ENCODE results near the gene SMYD1. TPM values are rescaled to one million over a fixed set of nuclear protein-coding genes. Genes with fewer than 3 reads are reported as not detected.

The SMYD1 gene
- total RNA-seq, 4 donors from 2014 or later: 2.0 to 37.0 (median 13.2) TPM

DNA sequence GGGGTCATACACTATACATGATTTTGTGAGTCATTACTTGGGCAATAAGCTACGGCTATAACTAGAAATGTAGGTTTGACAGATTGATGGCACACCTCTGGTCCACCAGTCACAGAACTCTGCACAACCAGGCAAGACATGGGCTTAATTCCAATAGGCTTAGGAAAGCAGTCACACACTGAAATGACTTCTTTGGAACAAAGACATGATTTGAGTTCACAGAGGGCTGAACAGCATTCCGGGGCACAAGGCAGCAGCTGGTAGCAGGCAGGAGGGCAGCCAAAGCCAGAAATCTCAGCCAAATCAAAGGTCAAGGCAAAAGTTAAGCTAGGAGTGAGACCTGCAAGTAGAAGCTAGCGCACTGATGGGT, 32.8 kb downstream of the SMYD1 start:
- H3K27ac ChIP-seq: no peak overlapping the region
- WGBS, 2 donors (ENCODE audit: low coverage in 1 of 2): 72 to 88% methylated on average over 3 of the region's 3 CpGs
- no peaks in the 10 kb centered on the region for H3K27me3 ChIP-seq
- ATAC-seq: no peak
- H3K4me1 ChIP-seq: no peaks in the 10 kb centered on the region
- TF ChIP-seq, protein P1, sequence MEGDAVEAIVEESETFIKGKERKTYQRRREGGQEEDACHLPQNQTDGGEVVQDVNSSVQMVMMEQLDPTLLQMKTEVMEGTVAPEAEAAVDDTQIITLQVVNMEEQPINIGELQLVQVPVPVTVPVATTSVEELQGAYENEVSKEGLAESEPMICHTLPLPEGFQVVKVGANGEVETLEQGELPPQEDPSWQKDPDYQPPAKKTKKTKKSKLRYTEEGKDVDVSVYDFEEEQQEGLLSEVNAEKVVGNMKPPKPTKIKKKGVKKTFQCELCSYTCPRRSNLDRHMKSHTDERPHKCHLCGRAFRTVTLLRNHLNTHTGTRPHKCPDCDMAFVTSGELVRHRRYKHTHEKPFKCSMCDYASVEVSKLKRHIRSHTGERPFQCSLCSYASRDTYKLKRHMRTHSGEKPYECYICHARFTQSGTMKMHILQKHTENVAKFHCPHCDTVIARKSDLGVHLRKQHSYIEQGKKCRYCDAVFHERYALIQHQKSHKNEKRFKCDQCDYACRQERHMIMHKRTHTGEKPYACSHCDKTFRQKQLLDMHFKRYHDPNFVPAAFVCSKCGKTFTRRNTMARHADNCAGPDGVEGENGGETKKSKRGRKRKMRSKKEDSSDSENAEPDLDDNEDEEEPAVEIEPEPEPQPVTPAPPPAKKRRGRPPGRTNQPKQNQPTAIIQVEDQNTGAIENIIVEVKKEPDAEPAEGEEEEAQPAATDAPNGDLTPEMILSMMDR (IDR thresholded peaks at IDR 0.05): no peak
- TF ChIP-seq EP300 (IDR thresholded peaks at IDR 0.05) (no peak), POLR2A (IDR thresholded peaks at IDR 0.05) (no peak), POLR2AphosphoS5 (IDR thresholded peaks at IDR 0.05) (no peak)
- H3K36me3 ChIP-seq: no peaks in the 10 kb centered on the region
- no peak overlapping the region for H3K4me3 ChIP-seq
- no peaks in the 10 kb centered on the region for H3K9me3 ChIP-seq

DNA sequence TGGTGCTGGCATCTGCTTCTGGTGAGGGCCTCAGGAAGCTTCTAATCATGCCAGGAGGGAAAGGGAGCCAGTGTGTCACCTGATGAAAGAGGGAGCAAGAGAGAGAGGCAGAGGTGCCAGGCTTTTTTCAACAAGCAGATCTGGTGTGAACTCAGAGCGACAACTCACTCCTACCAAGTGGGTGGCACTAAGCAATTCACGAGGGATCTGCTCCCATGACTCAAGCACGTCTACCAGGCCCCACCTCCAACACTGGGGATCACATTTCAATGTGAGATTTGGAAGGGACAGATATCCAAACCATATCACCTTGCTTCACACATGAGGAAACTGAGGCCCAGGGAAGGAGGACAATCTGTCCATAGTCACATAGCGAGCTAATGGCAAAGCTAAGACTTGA, 41.2 kb downstream of the SMYD1 start:
- H3K36me3 ChIP-seq: no peaks in the 10 kb centered on the region
- 67 to 87% methylated on average over 3 to 4 of the region's 4 CpGs for WGBS, 2 donors (ENCODE audit: low coverage in 1 of 2)
- no peaks in the 10 kb centered on the region for H3K4me1 ChIP-seq
- H3K27me3 ChIP-seq: no peaks in the 10 kb centered on the region
- H3K9me3 ChIP-seq: no peaks in the 10 kb centered on the region
- no peak overlapping the region for H3K4me3 ChIP-seq
- no peak for ATAC-seq
- TF ChIP-seq EP300 (IDR thresholded peaks at IDR 0.05) (no peak), POLR2AphosphoS5 (IDR thresholded peaks at IDR 0.05) (no peak), POLR2A (IDR thresholded peaks at IDR 0.05) (no peak)
- TF ChIP-seq, protein P1 (IDR thresholded peaks at IDR 0.05): no peak
- H3K27ac ChIP-seq: no peak overlapping the region

DNA sequence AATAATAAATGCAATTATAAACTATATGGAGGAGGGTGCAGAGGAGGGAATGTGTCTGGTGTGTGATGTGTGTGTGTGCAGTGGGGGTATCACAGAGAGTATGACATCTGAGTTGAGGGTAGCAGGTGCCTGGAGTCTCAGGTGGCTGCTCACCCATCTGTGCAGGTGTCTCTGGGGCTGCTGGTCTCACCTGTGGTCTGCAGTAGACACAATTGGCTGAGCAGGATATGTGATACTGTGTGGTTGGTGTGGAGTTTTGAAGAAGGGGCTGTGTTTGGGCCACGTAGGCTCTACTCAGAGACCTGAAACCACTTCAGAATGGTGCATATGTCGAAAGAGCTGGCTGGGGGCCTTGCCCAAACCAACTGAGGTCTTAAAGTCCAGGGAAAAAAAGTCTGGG, 43.2 kb downstream of the SMYD1 start:
- Histone ChIP-seq H3K9me3 (no peaks in the 10 kb centered on the region), H3K4me3 (no peak overlapping the region), H3K27me3 (no peaks in the 10 kb centered on the region), H3K36me3 (no peaks in the 10 kb centered on the region), H3K4me1 (no peaks in the 10 kb centered on the region), H3K27ac (no peak overlapping the region)
- 60 to 79% methylated on average over 2 of the region's 2 CpGs for WGBS, 2 donors (ENCODE audit: low coverage in 1 of 2)
- TF ChIP-seq POLR2AphosphoS5 (IDR thresholded peaks at IDR 0.05) (no peak), POLR2A (IDR thresholded peaks at IDR 0.05) (no peak), EP300 (IDR thresholded peaks at IDR 0.05) (no peak)
- TF ChIP-seq, protein P1 (IDR thresholded peaks at IDR 0.05): no peak
- no peak for ATAC-seq

DNA sequence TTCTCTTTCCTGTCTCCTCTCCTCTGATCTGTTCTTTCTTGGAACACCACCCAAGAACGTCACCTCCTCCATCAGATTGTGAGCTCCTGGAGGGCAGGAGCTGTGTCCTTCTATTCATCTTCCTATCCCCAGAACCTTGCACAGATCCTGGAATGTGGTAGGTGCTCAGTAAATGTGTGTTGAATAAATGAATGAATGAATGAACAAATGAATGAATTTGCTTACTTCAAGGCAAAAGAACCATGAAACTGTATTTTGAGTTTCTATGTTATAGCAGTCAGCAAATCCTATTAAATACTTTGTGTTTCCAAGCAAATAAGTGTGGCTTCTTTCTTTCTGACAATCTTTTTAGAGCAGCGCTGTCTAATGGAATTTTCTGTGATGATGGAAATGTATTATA, 45.4 kb downstream of the SMYD1 start:
- H3K4me3 ChIP-seq: no peak overlapping the region
- WGBS, 2 donors (ENCODE audit: low coverage in 1 of 2): 94% methylated on average over 1 to 2 of the region's 2 CpGs
- no peaks in the 10 kb centered on the region for H3K4me1 ChIP-seq
- no peaks in the 10 kb centered on the region for H3K9me3 ChIP-seq
- no peaks in the 10 kb centered on the region for H3K27me3 ChIP-seq
- no peaks in the 10 kb centered on the region for H3K36me3 ChIP-seq
- TF ChIP-seq EP300 (IDR thresholded peaks at IDR 0.05): no peak
- TF ChIP-seq POLR2AphosphoS5 (IDR thresholded peaks at IDR 0.05): no peak
- TF ChIP-seq, protein P1 (IDR thresholded peaks at IDR 0.05): no peak
- no peak for TF ChIP-seq POLR2A (IDR thresholded peaks at IDR 0.05)
- no peak for ATAC-seq
- no peak overlapping the region for H3K27ac ChIP-seq

DNA sequence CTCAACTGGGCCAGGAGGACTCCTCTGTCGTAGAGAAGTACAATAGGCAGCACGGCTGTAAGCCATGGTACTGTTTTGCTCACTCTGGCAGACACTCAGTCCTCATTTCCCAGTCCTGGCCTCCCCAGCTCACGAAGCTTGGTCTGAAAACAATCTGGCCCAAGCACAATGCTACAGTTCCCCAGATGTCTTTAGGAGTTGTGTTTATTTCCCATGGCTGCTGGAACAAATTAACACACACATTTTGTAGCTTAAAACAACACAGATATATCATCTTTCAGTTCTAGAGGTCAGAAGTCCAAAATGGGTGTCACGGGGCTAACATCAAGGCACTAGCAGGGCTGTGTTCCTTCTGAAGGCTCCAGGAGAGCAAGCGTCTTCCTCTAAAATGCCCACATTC, 47.3 kb downstream of the SMYD1 start:
- no peaks in the 10 kb centered on the region for H3K4me1 ChIP-seq
- WGBS, 2 donors (ENCODE audit: low coverage in 1 of 2): 34 to 53% methylated on average over 3 to 4 of the region's 5 CpGs

More for the DNA sequence above, 47.3 kb downstream of the SMYD1 start:
- Histone ChIP-seq H3K36me3 (no peaks in the 10 kb centered on the region), H3K27ac (no peak overlapping the region), H3K4me3 (no peak overlapping the region), H3K9me3 (no peaks in the 10 kb centered on the region), H3K27me3 (no peaks in the 10 kb centered on the region)
- ATAC-seq: no peak
- no peak for TF ChIP-seq EP300 (IDR thresholded peaks at IDR 0.05)
- no peak for TF ChIP-seq POLR2A (IDR thresholded peaks at IDR 0.05)
- TF ChIP-seq, protein P1 (IDR thresholded peaks at IDR 0.05): no peak
- no peak for TF ChIP-seq POLR2AphosphoS5 (IDR thresholded peaks at IDR 0.05)
